Panc1 (cell line): Measurements from ENCODE around the gene TSHZ2. TPM values are rescaled to one million over a fixed set of nuclear protein-coding genes. Genes with fewer than 3 reads are reported as not detected.
A peak's percentile ranks its signal among the peaks of the same experiment; 100 is the strongest.

Source experiments
- ATAC-seq: fragments of 200-7000 bp; cut with Tn5 transposase; 2 replicates; pipeline ENCODE4 v1.9.1; 2020; ENCODE audit warnings: mild to moderate bottlenecking, moderate library complexity
- BruUV-seq: library from RNA; stranded (reverse); fragments of 400-500 nt; replicated peaks from 2 replicates; lab custom pipeline; 2021; lab: Mats Ljungman, UMichigan
- CTCF ChIA-PET: fragments of 300-600 bp; sonication (Branson Sonifier 250); formaldehyde crosslinking; loops from one replicate; lab custom pipeline; 2022; ENCODE audit warnings: antibody characterized with exemption; lab: Charles Lee
- POLR2A ChIA-PET: fragments of 300-600 bp; sonication (Branson Sonifier 250); formaldehyde crosslinking; loops from one replicate; lab custom pipeline; 2022; ENCODE audit warnings: antibody characterized with exemption; lab: Charles Lee
- DNase-seq: peaks from one replicate; pipeline ENCODE4 v3.0.0-alpha.2; 2010; ENCODE audit warnings: low read depth, low spot score
- H3K27ac ChIP-seq: 2 replicates; pipeline ENCODE4 v1.5.1; 2011; ENCODE audit warnings: mild to moderate bottlenecking, low read length, inconsistent platforms
- H3K27me3 ChIP-seq: fragments of 200-500 bp; sonication (Bioruptor generic); 2 replicates; pipeline ENCODE4 v1.6.0; 2014; ENCODE audit warnings: low read length, inconsistent platforms; ENCODE audit not compliant: control insufficient read depth, insufficient read depth
- H3K36me3 ChIP-seq: fragments of 200-500 bp; sonication (Bioruptor generic); 2 replicates; pipeline ENCODE4 v1.5.1; 2014; ENCODE audit warnings: inconsistent platforms, mild to moderate bottlenecking, low read length, moderate library complexity; ENCODE audit not compliant: control insufficient read depth, insufficient read depth
- H3K4me1 ChIP-seq: 2 replicates; pipeline ENCODE4 v1.5.1; 2011; ENCODE audit warnings: inconsistent platforms, mild to moderate bottlenecking, low read length, moderate library complexity; ENCODE audit not compliant: control insufficient read depth, insufficient read depth
- H3K4me3 ChIP-seq, 2 experiments: 2 replicates each; pipeline ENCODE4 v1.5.1; 2011 to 2012; ENCODE audit warnings: low read depth in 2 of 2, low read length in 2 of 2, mild to moderate bottlenecking in 2 of 2, inconsistent platforms in 1 of 2, moderate library complexity in 1 of 2
- H3K9me3 ChIP-seq: fragments of 200-500 bp; sonication (Bioruptor generic); 2 replicates; pipeline ENCODE4 v1.5.1; 2014; ENCODE audit warnings: low read depth, mild to moderate bottlenecking, inconsistent platforms, low read length, moderate library complexity; ENCODE audit not compliant: control insufficient read depth, insufficient read depth
- CTCF ChIP-seq: fragments of 450-650 bp; IDR thresholded peaks from 2 replicates; pipeline ENCODE4 v1.5.1; 2017; ENCODE audit warnings: mild to moderate bottlenecking
- POLR2AphosphoS5 ChIP-seq: IDR thresholded peaks from 2 replicates; pipeline ENCODE4 v1.6.1; 2012; ENCODE audit warnings: mild to moderate bottlenecking, low read depth, low read length, moderate library complexity
- SIN3A ChIP-seq: IDR thresholded peaks from 2 replicates; pipeline ENCODE4 v1.6.1; 2012; ENCODE audit warnings: low read depth, mild to moderate bottlenecking, low read length, moderate library complexity, borderline replicate concordance; ENCODE audit not compliant: insufficient read depth
- TCF7L2 ChIP-seq: IDR thresholded peaks from 2 replicates; pipeline ENCODE4 v1.6.1; 2011; ENCODE audit warnings: mild to moderate bottlenecking, low read depth, low read length, inconsistent platforms
- in situ Hi-C: cut with HindIII; loops from 2 replicates; pipeline ENCODE4 v1.10.0; 2016; ENCODE audit warnings: low sequenced_read_pairs, low pct_unique_long_range_greater_than_20kb
- intact Hi-C: fragments of 100-400 bp; cut with micrococcal nuclease; formaldehyde crosslinking; loops from one replicate; pipeline ENCODE4 v1.10.0; 2022; ENCODE audit not compliant: unreplicated experiment
- total RNA-seq: library from RNA; stranded (reverse); gene quantifications from one replicate; pipeline ENCODE4 v1.2.1, GENCODE V29; 2021; ENCODE audit not compliant: unreplicated experiment
- TF ChIP-seq, protein P1 (sequence below), 2 experiments: IDR thresholded peaks; 2 replicates each; pipeline ENCODE4 v1.6.1; 2011 to 2012; ENCODE audit warnings: low read depth in 2 of 2, control low read depth in 1 of 2, low read length in 1 of 2, mild to moderate bottlenecking in 1 of 2, moderate library complexity in 1 of 2; ENCODE audit not compliant: insufficient read depth in 1 of 2

Gene TSHZ2
- total RNA-seq, 1 experiment from 2014 or later: 0.36 TPM

GRCh38 chr20:53205046-53205445, 232.9 kb downstream of the TSHZ2 start:
- in situ Hi-C loops (no loop called here), intact Hi-C loops (no loop called here)
- ChIA-PET POLR2A (no interaction called here), CTCF (no interaction called here)
- no peak for TF ChIP-seq SIN3A
- TF ChIP-seq POLR2AphosphoS5: no peak
- TF ChIP-seq, protein P1, sequence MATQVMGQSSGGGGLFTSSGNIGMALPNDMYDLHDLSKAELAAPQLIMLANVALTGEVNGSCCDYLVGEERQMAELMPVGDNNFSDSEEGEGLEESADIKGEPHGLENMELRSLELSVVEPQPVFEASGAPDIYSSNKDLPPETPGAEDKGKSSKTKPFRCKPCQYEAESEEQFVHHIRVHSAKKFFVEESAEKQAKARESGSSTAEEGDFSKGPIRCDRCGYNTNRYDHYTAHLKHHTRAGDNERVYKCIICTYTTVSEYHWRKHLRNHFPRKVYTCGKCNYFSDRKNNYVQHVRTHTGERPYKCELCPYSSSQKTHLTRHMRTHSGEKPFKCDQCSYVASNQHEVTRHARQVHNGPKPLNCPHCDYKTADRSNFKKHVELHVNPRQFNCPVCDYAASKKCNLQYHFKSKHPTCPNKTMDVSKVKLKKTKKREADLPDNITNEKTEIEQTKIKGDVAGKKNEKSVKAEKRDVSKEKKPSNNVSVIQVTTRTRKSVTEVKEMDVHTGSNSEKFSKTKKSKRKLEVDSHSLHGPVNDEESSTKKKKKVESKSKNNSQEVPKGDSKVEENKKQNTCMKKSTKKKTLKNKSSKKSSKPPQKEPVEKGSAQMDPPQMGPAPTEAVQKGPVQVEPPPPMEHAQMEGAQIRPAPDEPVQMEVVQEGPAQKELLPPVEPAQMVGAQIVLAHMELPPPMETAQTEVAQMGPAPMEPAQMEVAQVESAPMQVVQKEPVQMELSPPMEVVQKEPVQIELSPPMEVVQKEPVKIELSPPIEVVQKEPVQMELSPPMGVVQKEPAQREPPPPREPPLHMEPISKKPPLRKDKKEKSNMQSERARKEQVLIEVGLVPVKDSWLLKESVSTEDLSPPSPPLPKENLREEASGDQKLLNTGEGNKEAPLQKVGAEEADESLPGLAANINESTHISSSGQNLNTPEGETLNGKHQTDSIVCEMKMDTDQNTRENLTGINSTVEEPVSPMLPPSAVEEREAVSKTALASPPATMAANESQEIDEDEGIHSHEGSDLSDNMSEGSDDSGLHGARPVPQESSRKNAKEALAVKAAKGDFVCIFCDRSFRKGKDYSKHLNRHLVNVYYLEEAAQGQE (IDR thresholded peaks at IDR 0.05; ENCODE audit: insufficient read depth in 1 of 2, low read depth in 2 of 2, low read length in 1 of 2): no peak
- no peak for TF ChIP-seq CTCF
- TF ChIP-seq TCF7L2: no peak
- DNase-seq (no peak), ATAC-seq (no peak)
- Histone ChIP-seq H3K36me3 (no peaks in the 10 kb centered on the region), H3K27me3 (peaks cover 3% of the 10 kb centered on the region; the same call in 1 of the 2 replicates), H3K4me3 (no peak overlapping the region), H3K9me3 (no peaks in the 10 kb centered on the region), H3K27ac (no peak overlapping the region), H3K4me1 (no peaks in the 10 kb centered on the region)
- no TSS peak for BruUV-seq

DNA sequence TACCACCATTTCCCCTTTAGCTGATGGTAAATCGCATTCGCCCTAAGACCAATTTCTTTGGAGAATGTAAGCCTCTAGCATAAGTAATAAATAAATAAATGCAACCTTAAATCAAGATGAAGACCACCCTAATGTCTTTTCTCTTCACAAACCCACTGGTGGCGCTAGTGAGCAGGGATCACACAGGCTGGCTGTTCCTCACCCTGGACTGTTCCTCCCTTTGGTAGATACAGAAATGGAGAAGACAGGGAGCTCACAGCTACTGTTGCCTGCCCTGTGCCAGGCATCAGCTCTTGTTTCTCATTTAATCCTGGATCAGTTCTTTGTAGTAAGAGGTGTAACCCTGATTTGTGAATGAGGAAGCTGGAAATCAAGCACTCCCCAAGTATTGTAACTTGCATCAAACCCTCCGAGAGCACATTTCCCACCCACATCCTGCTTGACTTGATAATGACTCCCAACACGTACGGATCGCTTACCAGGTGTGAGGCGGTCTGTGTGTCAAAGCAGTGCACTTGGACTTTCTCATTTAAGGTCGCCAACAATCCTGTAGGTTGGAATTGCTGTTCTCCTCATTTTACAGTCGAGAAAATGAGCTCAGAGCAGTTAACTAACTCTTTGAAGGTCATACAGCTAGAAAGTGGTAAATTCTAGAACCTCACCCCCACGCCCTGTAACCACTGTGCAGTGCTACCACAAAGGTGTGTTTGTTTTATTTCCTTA, 236.1 kb downstream of the TSHZ2 start:
- H3K4me1 ChIP-seq: no peaks in the 10 kb centered on the region
- TF ChIP-seq TCF7L2 (no peak), SIN3A (no peak), POLR2AphosphoS5 (no peak), CTCF (peak; percentile 34; the same call in 1 of the 2 replicates)
- TF ChIP-seq, protein P1 (IDR thresholded peaks at IDR 0.05; ENCODE audit: insufficient read depth in 1 of 2, low read depth in 2 of 2, low read length in 1 of 2): no peak
- H3K9me3 ChIP-seq: no peaks in the 10 kb centered on the region
- DNase-seq (no peak), ATAC-seq (no peak)
- no TSS peak for BruUV-seq
- in situ Hi-C loops: no loop called here
- no peak overlapping the region for H3K27ac ChIP-seq
- intact Hi-C loops: no loop called here
- POLR2A ChIA-PET: no interaction called here
- CTCF ChIA-PET: no interaction called here
- no peak overlapping the region for H3K4me3 ChIP-seq
- H3K36me3 ChIP-seq: no peaks in the 10 kb centered on the region
- H3K27me3 ChIP-seq: no peaks in the 10 kb centered on the region
